ENCODE measurements around the gene DHX38.

The DHX38 gene

GRCh38 chr16:72112906-72113615 lies 19.4 kb downstream of the DHX38 start:
- H3K4me1 ChIP-seq (ENCODE audit: insufficient read depth, low read length), result peaks cover 3% of the 10 kb centered on the region
- no peak overlapping the region for H2AFZ ChIP-seq (ENCODE audit: low read depth, low read length)
- no peak overlapping the region for H3K4me3 ChIP-seq (ENCODE audit: low read length)
- peaks cover 55% of the 10 kb centered on the region for H3K36me3 ChIP-seq (ENCODE audit: insufficient read depth, low read length)
- no peaks in the 10 kb centered on the region for H3K27me3 ChIP-seq (ENCODE audit: insufficient read depth, low read length)
- H3K9me3 ChIP-seq (ENCODE audit: low read length), result peaks cover 2% of the 10 kb centered on the region

GRCh38 chr16:72113616-72113945 lies 19.9 kb downstream of the DHX38 start:
- Histone ChIP-seq H3K36me3 (ENCODE audit: insufficient read depth, low read length) (peaks cover 50% of the 10 kb centered on the region), H3K27me3 (ENCODE audit: insufficient read depth, low read length) (no peaks in the 10 kb centered on the region), H2AFZ (ENCODE audit: low read depth, low read length) (no peak overlapping the region), H3K4me1 (ENCODE audit: insufficient read depth, low read length) (peaks cover 3% of the 10 kb centered on the region), H3K4me3 (ENCODE audit: low read length) (no peak overlapping the region), H3K9me3 (ENCODE audit: low read length) (no peaks in the 10 kb centered on the region)

GRCh38 chr16:72120026-72120425 lies 26.4 kb downstream of the DHX38 start:
- no peak overlapping the region for H2AFZ ChIP-seq (ENCODE audit: low read depth, low read length)
- no peaks in the 10 kb centered on the region for H3K9me3 ChIP-seq (ENCODE audit: low read length)
- no peaks in the 10 kb centered on the region for H3K36me3 ChIP-seq (ENCODE audit: insufficient read depth, low read length)
- H3K4me1 ChIP-seq (ENCODE audit: insufficient read depth, low read length), result peaks cover under 1% of the 10 kb centered on the region
- H3K27me3 ChIP-seq (ENCODE audit: insufficient read depth, low read length), result no peaks in the 10 kb centered on the region
- no peak overlapping the region for H3K4me3 ChIP-seq (ENCODE audit: low read length)

GRCh38 chr16:72122308-72122707 lies 28.7 kb downstream of the DHX38 start:
- H3K4me1 ChIP-seq (ENCODE audit: insufficient read depth, low read length), result peaks cover 7% of the 10 kb centered on the region
- H3K27me3 ChIP-seq (ENCODE audit: insufficient read depth, low read length), result no peaks in the 10 kb centered on the region
- H3K4me3 ChIP-seq (ENCODE audit: low read length), result no peak overlapping the region
- no peaks in the 10 kb centered on the region for H3K9me3 ChIP-seq (ENCODE audit: low read length)
- H2AFZ ChIP-seq (ENCODE audit: low read depth, low read length), result no peak overlapping the region
- H3K36me3 ChIP-seq (ENCODE audit: insufficient read depth, low read length), result no peaks in the 10 kb centered on the region

- Histone ChIP-seq H3K9me3 (ENCODE audit: low read length) (no peaks in the 10 kb centered on the region), H2AFZ (ENCODE audit: low read depth, low read length) (no peak overlapping the region), H3K4me3 (ENCODE audit: low read length) (no peak overlapping the region), H3K27me3 (ENCODE audit: insufficient read depth, low read length) (no peaks in the 10 kb centered on the region), H3K36me3 (ENCODE audit: insufficient read depth, low read length) (no peaks in the 10 kb centered on the region), H3K4me1 (ENCODE audit: insufficient read depth, low read length) (peaks cover 7% of the 10 kb centered on the region)
Measured at GRCh38 chr16:72122916-72123315, 29.3 kb downstream of the DHX38 start.

GRCh38 chr16:72123426-72123825 lies 29.8 kb downstream of the DHX38 start:
- no peaks in the 10 kb centered on the region for H3K36me3 ChIP-seq (ENCODE audit: insufficient read depth, low read length)
- no peak overlapping the region for H2AFZ ChIP-seq (ENCODE audit: low read depth, low read length)
- no peaks in the 10 kb centered on the region for H3K9me3 ChIP-seq (ENCODE audit: low read length)
- no peaks in the 10 kb centered on the region for H3K27me3 ChIP-seq (ENCODE audit: insufficient read depth, low read length)
- H3K4me3 ChIP-seq (ENCODE audit: low read length), result no peak overlapping the region
- H3K4me1 ChIP-seq (ENCODE audit: insufficient read depth, low read length), result peaks cover 7% of the 10 kb centered on the region

- Histone ChIP-seq H3K27me3 (ENCODE audit: insufficient read depth, low read length) (no peaks in the 10 kb centered on the region), H2AFZ (ENCODE audit: low read depth, low read length) (no peak overlapping the region), H3K4me1 (ENCODE audit: insufficient read depth, low read length) (peaks cover 7% of the 10 kb centered on the region), H3K4me3 (ENCODE audit: low read length) (no peak overlapping the region), H3K9me3 (ENCODE audit: low read length) (no peaks in the 10 kb centered on the region), H3K36me3 (ENCODE audit: insufficient read depth, low read length) (no peaks in the 10 kb centered on the region)
Measured at GRCh38 chr16:72124148-72124547, 30.5 kb downstream of the DHX38 start.

- H3K4me3 ChIP-seq (ENCODE audit: low read length), result peak overlapping the region; percentile 2
- peaks cover 7% of the 10 kb centered on the region for H3K4me1 ChIP-seq (ENCODE audit: insufficient read depth, low read length)
- H3K36me3 ChIP-seq (ENCODE audit: insufficient read depth, low read length), result no peaks in the 10 kb centered on the region
- no peak overlapping the region for H2AFZ ChIP-seq (ENCODE audit: low read depth, low read length)
- H3K9me3 ChIP-seq (ENCODE audit: low read length), result no peaks in the 10 kb centered on the region
- no peaks in the 10 kb centered on the region for H3K27me3 ChIP-seq (ENCODE audit: insufficient read depth, low read length)
Measured at GRCh38 chr16:72124761-72125634, 31.4 kb downstream of the DHX38 start.

GRCh38 chr16:72125635-72126428 lies 32.2 kb downstream of the DHX38 start:
- H3K4me3 ChIP-seq (ENCODE audit: low read length), result no peak overlapping the region
- H2AFZ ChIP-seq (ENCODE audit: low read depth, low read length), result no peak overlapping the region
- no peaks in the 10 kb centered on the region for H3K36me3 ChIP-seq (ENCODE audit: insufficient read depth, low read length)
- peaks cover 7% of the 10 kb centered on the region for H3K4me1 ChIP-seq (ENCODE audit: insufficient read depth, low read length)
- no peaks in the 10 kb centered on the region for H3K9me3 ChIP-seq (ENCODE audit: low read length)
- no peaks in the 10 kb centered on the region for H3K27me3 ChIP-seq (ENCODE audit: insufficient read depth, low read length)

- Histone ChIP-seq H3K36me3 (ENCODE audit: insufficient read depth, low read length) (no peaks in the 10 kb centered on the region), H3K9me3 (ENCODE audit: low read length) (no peaks in the 10 kb centered on the region), H3K4me3 (ENCODE audit: low read length) (no peak overlapping the region), H3K4me1 (ENCODE audit: insufficient read depth, low read length) (peaks cover 7% of the 10 kb centered on the region), H2AFZ (ENCODE audit: low read depth, low read length) (no peak overlapping the region), H3K27me3 (ENCODE audit: insufficient read depth, low read length) (no peaks in the 10 kb centered on the region)
Measured at GRCh38 chr16:72126429-72126765, 32.8 kb downstream of the DHX38 start.

- no peaks in the 10 kb centered on the region for H3K36me3 ChIP-seq (ENCODE audit: insufficient read depth, low read length)
- H2AFZ ChIP-seq (ENCODE audit: low read depth, low read length), result no peak overlapping the region
- no peaks in the 10 kb centered on the region for H3K9me3 ChIP-seq (ENCODE audit: low read length)
- no peak overlapping the region for H3K4me3 ChIP-seq (ENCODE audit: low read length)
- H3K4me1 ChIP-seq (ENCODE audit: insufficient read depth, low read length), result peaks cover 7% of the 10 kb centered on the region
- no peaks in the 10 kb centered on the region for H3K27me3 ChIP-seq (ENCODE audit: insufficient read depth, low read length)
Measured at GRCh38 chr16:72128701-72129100, 35.1 kb downstream of the DHX38 start.

GRCh38 chr16:72129976-72130656 lies 36.5 kb downstream of the DHX38 start:
- Histone ChIP-seq H3K9me3 (ENCODE audit: low read length) (no peaks in the 10 kb centered on the region), H3K4me3 (ENCODE audit: low read length) (no peak overlapping the region), H3K36me3 (ENCODE audit: insufficient read depth, low read length) (no peaks in the 10 kb centered on the region), H3K4me1 (ENCODE audit: insufficient read depth, low read length) (peaks cover 6% of the 10 kb centered on the region), H3K27me3 (ENCODE audit: insufficient read depth, low read length) (no peaks in the 10 kb centered on the region), H2AFZ (ENCODE audit: low read depth, low read length) (no peak overlapping the region)

GRCh38 chr16:72131036-72131435 lies 37.4 kb downstream of the DHX38 start:
- Histone ChIP-seq H3K27me3 (ENCODE audit: insufficient read depth, low read length) (no peaks in the 10 kb centered on the region), H3K36me3 (ENCODE audit: insufficient read depth, low read length) (no peaks in the 10 kb centered on the region), H2AFZ (ENCODE audit: low read depth, low read length) (no peak overlapping the region), H3K4me3 (ENCODE audit: low read length) (no peak overlapping the region), H3K9me3 (ENCODE audit: low read length) (no peaks in the 10 kb centered on the region), H3K4me1 (ENCODE audit: insufficient read depth, low read length) (no peaks in the 10 kb centered on the region)

Measured in neuron (in vitro differentiated cells).